HL-60 (cell line): ENCODE measurements around the gene EXOSC6.

ENCODE experiments used
- CTCF ChIP-seq: IDR thresholded peaks from one replicate; pipeline ENCODE4 v1.5.1; 2011; ENCODE audit warnings: low read length, control low read depth, inconsistent platforms; ENCODE audit not compliant: insufficient read depth
- POLR2AphosphoS5 ChIP-seq: IDR thresholded peaks from 2 replicates; pipeline ENCODE4 v1.6.1; 2012; ENCODE audit warnings: low read depth
- REST ChIP-seq: IDR thresholded peaks from 2 replicates; pipeline ENCODE4 v1.6.1; 2012; ENCODE audit warnings: low read depth; ENCODE audit not compliant: insufficient replicate concordance
- SPI1 ChIP-seq: IDR thresholded peaks from 2 replicates; pipeline ENCODE4 v1.6.1; 2012; ENCODE audit warnings: low read depth, mild to moderate bottlenecking, borderline replicate concordance

GRCh38 chr16:70270176-70270575 lies 18.4 kb upstream of the EXOSC6 start:
- TF ChIP-seq REST (no peak), CTCF (no peak), POLR2AphosphoS5 (no peak), SPI1 (no peak)
